IPS-20b (cell line): Measurements from ENCODE around the gene APOC3.
"Not testable (repeated sequence)": the region's sequence is repeated elsewhere in the genome, so short reads cannot be mapped to it uniquely, and the experiment has no call there.

Experiments used
- H3K27ac ChIP-seq: one replicate; pipeline ENCODE4 v1.5.1; 2013; ENCODE audit warnings: low read length
- H3K27me3 ChIP-seq: 2 replicates; pipeline ENCODE4 v1.6.1; 2013; ENCODE audit warnings: mild to moderate bottlenecking, low read length, inconsistent platforms; ENCODE audit not compliant: insufficient read depth
- H3K36me3 ChIP-seq: 2 replicates; pipeline ENCODE4 v1.6.1; 2013; ENCODE audit warnings: low read depth, mild to moderate bottlenecking, inconsistent platforms, low read length, moderate library complexity; ENCODE audit not compliant: insufficient read depth
- H3K4me1 ChIP-seq: 2 replicates; pipeline ENCODE4 v1.6.1; 2013; ENCODE audit warnings: mild to moderate bottlenecking, control low read depth, inconsistent platforms, low read length, moderate library complexity; ENCODE audit not compliant: insufficient read depth
- H3K4me3 ChIP-seq: 2 replicates; pipeline ENCODE4 v1.5.1; 2013; ENCODE audit warnings: mild to moderate bottlenecking, low read length, inconsistent platforms
- H3K9ac ChIP-seq: 2 replicates; pipeline ENCODE4 v1.6.1; 2013; ENCODE audit warnings: low read depth, mild to moderate bottlenecking, inconsistent platforms, low read length, moderate library complexity
- H3K9me3 ChIP-seq: 2 replicates; pipeline ENCODE4 v1.6.1; 2013; ENCODE audit warnings: mild to moderate bottlenecking, low read depth, low read length, inconsistent platforms; ENCODE audit not compliant: insufficient read depth

APOC3 gene

DNA sequence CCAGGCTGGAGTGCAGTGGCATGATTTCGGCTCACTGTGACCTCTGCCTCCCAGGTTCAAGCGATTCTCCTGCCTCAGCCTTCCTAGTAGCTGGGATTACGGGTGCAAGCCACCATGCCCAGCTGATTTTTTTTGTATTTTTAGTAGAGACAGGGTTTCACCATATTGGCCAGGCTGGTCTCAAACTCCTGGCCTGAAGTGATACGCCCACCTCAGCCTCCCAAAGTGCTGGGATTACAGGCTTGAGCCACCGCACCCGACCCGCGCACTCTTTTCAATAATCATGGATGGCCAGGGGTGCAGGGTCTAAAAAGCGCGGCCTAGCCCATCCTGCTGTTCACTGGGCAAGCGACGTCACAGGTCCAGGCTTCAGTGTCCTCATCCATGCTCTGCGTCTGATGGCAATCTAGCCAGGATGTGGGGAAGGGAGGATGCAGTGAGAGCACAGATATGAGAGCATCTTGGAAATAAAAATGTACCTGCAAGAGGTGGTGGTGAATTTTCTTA is 4.9 kb downstream of the APOC3 start:
- H3K4me3 ChIP-seq, H3K36me3 ChIP-seq, H3K9me3 ChIP-seq, H3K9ac ChIP-seq, H3K4me1 ChIP-seq, H3K27ac ChIP-seq: not testable (repeated sequence)
- H3K27me3 ChIP-seq = peaks cover 12% of the 10 kb centered on the region

DNA sequence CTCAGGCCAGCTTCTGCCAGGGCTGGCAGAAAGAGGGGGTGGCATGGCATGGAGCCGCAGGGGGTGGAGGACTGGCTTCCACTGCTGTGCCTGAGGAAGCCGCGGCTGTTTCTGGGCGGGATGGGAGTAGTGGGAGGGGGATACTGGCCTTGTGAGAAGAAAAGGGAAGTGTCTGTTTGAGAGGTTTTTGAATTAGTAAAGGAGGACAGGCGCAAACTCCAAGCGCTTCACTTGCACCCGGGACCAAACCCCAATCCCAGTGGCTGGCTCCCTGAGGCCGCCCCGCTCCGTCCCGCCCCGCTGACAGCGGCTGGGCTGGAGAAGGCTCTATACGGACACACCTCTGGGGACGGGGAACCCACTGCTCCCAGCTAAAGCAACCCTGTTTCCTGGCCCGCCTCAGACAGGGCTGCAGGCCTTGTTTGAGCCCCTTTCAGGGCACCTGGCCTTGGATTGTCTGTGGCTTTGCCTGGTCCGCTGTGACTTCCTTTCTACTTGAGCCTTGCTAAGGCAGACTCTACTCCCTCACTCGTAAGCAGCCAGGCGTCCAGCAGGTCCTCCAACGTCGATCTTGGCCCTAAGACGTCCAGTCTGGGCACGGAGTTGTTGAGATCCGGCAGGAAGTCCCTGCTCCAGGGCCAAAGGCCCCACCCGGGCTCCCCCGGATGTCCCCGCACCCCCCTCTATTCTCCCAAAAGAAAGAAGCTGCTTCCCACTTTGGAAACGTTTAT is 5.5 kb downstream of the APOC3 start:
- Histone ChIP-seq H3K4me3 (peak overlapping the region; percentile 67), H3K9me3 (no peaks in the 10 kb centered on the region), H3K9ac (peak overlapping the region; percentile 74; the same call in 1 of the 2 replicates), H3K4me1 (peaks cover 7% of the 10 kb centered on the region; the same call in 1 of the 2 replicates), H3K27ac (no peak overlapping the region), H3K27me3 (peaks cover 12% of the 10 kb centered on the region), H3K36me3 (no peaks in the 10 kb centered on the region)

DNA sequence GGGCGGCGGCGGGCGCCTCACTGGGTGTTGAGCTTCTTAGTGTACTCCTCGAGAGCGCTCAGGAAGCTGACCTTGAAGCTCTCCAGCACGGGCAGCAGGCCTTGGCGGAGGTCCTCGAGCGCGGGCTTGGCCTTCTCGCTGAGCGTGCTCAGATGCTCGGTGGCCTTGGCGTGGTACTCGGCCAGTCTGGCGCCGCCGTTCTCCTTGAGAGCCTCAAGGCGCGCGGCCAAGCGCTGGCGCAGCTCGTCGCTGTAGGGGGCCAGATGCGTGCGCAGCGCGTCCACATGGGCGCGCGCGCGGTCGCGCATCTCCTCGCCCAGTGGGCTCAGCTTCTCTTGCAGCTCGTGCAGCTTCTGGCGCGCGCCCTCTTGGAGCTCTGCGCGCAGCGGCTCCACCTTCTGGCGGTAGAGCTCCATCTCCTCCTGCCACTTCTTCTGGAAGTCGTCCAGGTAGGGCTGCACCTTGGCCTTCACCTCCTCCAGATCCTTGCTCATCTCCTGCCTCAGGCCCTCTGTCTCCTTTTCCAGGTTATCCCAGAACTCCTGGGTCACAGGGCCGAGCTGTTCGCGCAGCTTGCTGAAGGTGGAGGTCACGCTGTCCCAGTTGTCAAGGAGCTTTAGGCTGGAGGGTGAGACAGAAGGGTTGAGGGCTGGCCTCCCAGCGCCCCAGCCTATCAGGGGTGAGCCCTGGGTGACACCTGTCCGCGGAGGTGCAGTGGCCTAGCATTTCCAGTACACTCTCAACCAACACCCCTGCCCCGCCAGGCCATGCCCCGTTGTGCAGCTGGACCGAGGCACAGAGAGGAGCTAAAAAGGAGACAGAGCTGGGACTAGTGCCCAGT is 6.3 kb downstream of the APOC3 start:
- no peaks in the 10 kb centered on the region for H3K9me3 ChIP-seq
- H3K4me1 ChIP-seq = peaks cover 7% of the 10 kb centered on the region; the same call in 1 of the 2 replicates
- peak overlapping the region; percentile 67; the same call in 1 of the 2 replicates for H3K4me3 ChIP-seq
- H3K27ac ChIP-seq = no peak overlapping the region
- H3K36me3 ChIP-seq = no peaks in the 10 kb centered on the region
- H3K9ac ChIP-seq = peak overlapping the region; percentile 74; the same call in 1 of the 2 replicates
- peaks cover 12% of the 10 kb centered on the region for H3K27me3 ChIP-seq

DNA sequence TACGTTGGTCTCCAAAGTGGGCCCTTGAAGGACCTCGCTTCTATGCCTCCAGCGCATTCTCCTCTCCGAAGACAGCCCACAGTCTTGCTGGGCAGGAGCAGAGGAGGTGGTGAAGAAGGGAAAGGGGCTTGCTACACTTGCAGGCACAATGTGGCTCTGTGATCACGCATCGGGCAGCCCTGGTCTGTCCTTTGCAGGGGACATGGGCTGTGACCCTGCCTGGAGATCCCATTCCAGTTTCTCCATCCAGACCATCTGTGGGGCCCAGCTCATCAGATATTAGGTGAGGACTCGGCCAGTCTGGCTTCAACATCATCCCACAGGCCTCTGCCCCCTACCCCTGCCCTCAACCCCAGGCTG is 6.9 kb downstream of the APOC3 start:
- Histone ChIP-seq H3K4me3 (no peak overlapping the region), H3K27ac (no peak overlapping the region), H3K4me1 (peaks cover 7% of the 10 kb centered on the region; the same call in 1 of the 2 replicates), H3K27me3 (peaks cover 12% of the 10 kb centered on the region), H3K9me3 (no peaks in the 10 kb centered on the region), H3K36me3 (no peaks in the 10 kb centered on the region), H3K9ac (no peak overlapping the region)

DNA sequence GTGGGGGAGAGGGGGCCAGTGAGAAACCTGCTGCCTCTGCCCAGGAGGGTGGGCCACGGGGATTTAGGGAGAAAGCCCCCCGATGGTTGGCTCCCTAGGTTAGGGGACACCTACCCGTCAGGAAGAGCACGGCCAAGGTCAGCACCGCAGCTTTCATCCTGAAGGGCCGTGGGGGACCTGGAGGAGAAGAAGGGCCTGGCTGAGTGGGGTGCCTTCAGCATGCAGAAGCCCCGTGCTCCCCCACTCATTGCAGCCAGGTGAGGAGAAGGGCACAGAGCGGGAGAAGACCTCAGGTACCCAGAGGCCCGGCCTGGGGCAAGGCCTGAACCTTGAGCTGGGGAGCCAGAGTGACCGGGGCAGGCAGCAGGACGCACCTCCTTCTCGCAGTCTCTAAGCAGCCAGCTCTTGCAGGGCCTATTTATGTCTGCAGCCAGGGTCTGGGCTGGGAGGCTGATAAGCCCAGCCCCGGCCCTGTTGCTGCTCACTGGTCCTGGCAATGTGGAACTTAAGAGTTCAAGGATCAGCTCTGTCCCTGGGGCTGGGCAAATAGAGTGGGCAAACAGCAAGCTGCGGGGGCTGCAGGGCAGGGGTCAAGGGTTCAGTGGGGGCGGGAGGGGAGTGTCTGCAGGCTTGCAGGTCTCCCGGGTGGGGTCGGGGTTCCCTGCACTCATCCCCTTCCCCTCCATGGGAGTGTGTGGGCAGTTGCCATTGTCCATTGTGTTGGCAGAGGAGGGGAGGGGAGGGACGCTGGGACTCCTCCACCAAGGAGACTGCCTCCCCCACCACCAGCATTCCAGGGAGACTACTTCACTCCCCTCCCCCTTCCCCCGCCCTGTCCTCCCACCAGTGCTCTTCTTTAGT is 7.8 kb downstream of the APOC3 start, which contains the start of gene APOA1:
APOA1 (minus strand) TSS at position 392 of the 861 bp plus-strand sequence; CDS start at position 157, 235 bp downstream.
- H3K9ac ChIP-seq = no peak within 1 kb of the TSS
- H3K9me3 ChIP-seq = no peaks in the 10 kb centered on the region
- no peak within 1 kb of the TSS for H3K4me3 ChIP-seq
- H3K4me1 ChIP-seq = peaks cover 7% of the 10 kb centered on the region; the same call in 1 of the 2 replicates
- H3K36me3 ChIP-seq = no peaks in the 10 kb centered on the region
- no peak within 1 kb of the TSS for H3K27ac ChIP-seq
- peaks cover 12% of the 10 kb centered on the region for H3K27me3 ChIP-seq

DNA sequence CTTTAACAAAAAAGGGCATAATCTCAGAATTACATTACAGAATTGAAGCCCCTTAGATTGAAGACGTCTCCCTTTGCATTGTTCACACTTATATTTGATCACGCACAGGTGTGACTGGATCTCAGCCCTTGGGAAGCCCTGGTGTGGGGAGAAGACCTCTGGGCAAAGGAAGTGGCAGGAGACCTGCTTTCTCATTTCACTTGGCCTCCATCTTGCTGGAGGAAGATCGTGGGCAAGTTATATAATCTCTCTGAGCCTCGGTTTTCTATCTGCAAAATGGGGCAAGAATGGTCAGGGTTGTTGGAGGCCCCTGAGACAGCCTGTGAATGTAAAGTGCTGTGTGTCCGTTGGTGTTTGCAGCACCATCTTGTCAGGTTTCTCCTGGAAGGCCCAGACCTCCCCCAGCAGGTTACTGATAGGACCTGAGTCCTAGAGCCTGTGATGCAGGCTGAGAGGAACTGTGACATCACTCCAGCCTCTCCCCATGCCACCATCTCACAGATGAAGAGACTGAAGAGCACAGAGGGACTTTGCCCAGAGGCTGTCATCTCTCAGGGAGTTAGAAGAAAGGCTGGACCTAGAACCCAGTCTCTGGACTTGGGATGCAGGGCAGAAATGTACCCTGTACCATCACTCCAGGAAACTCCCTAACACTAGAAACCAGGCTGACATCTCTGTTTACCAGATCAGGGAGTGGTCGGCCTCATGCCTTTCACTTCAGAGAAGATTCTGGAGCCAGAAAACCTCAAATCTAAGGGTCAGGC is 8.8 kb downstream of the APOC3 start:
- peaks cover 7% of the 10 kb centered on the region for H3K36me3 ChIP-seq
- H3K4me1 ChIP-seq = peaks cover 7% of the 10 kb centered on the region; the same call in 1 of the 2 replicates
- no peaks in the 10 kb centered on the region for H3K9me3 ChIP-seq
- H3K9ac ChIP-seq = no peak overlapping the region
- H3K4me3 ChIP-seq = no peak overlapping the region
- H3K27me3 ChIP-seq = peaks cover 12% of the 10 kb centered on the region
- H3K27ac ChIP-seq = no peak overlapping the region

DNA sequence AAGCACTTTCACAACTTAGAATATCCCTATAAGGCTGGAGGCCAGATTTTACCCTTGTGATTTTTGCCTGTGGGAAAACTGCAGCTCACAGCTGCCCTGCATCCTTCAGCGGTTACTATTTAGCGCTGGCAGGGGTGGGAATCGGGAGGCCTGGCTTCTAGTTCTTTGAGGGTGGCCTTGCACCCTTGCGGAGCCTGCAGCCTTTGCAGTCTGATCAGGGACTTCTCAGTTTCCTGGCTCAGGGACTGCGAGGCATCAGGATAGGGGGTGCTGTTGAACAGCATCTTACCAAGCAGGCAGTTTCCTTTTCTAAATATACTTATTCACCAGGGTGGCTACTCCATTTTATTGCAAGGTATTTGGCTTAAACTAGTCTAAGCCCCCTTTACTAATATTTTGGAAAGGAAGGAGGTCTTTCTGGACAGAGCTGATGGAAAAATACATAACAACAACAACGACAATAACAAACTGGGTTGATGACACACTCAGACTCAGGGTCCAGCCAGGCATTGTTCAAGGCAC is 10.6 kb downstream of the APOC3 start:
- Histone ChIP-seq H3K4me3 (no peak overlapping the region), H3K4me1 (peaks cover 2% of the 10 kb centered on the region; the same call in 1 of the 2 replicates), H3K36me3 (peaks cover 22% of the 10 kb centered on the region), H3K27me3 (peaks cover 4% of the 10 kb centered on the region), H3K9me3 (no peaks in the 10 kb centered on the region), H3K27ac (no peak overlapping the region), H3K9ac (no peak overlapping the region)

- no peaks in the 10 kb centered on the region for H3K27me3 ChIP-seq
- no peak overlapping the region for H3K9ac ChIP-seq
- no peak overlapping the region for H3K4me3 ChIP-seq
Observed at GRCh38 chr11:116840746-116841296, 11.1 kb downstream of the APOC3 start.

GRCh38 chr11:116842117-116842516 is 12.4 kb downstream of the APOC3 start:
- H3K27ac ChIP-seq = no peak overlapping the region
- H3K27me3 ChIP-seq = no peaks in the 10 kb centered on the region
- H3K9ac ChIP-seq = no peak overlapping the region
- H3K4me1 ChIP-seq = no peaks in the 10 kb centered on the region; the same call in 1 of the 2 replicates
- H3K9me3 ChIP-seq = no peaks in the 10 kb centered on the region
- peaks cover 40% of the 10 kb centered on the region for H3K36me3 ChIP-seq
- no peak overlapping the region for H3K4me3 ChIP-seq

More at GRCh38 chr11:116840746-116841296, 11.1 kb downstream of the APOC3 start:
- H3K36me3 ChIP-seq = peaks cover 27% of the 10 kb centered on the region
- H3K4me1 ChIP-seq = no peaks in the 10 kb centered on the region; the same call in 1 of the 2 replicates
- H3K27ac ChIP-seq = no peak overlapping the region
- no peaks in the 10 kb centered on the region for H3K9me3 ChIP-seq

DNA sequence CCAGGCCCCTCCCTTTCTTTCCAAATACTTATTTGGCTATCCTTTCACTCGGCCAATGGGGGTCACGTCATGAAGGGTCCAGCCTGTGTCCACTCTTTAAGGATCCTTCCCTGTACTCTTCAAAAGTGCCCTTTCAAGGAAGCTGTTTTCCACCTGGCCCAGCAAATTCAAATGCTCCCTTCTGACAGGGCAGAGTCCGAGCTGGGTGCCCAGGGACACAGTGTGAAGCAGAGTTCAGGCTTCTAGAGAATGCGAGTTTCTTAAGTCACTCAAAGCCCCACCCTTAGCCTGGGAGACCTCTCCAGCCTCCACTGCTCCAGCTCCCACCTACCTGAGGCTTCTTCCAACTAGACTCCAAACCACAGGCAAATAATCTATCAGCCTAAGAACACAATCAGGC is 13.2 kb downstream of the APOC3 start:
- no peaks in the 10 kb centered on the region for H3K9me3 ChIP-seq
- H3K27ac ChIP-seq = no peak overlapping the region
- H3K27me3 ChIP-seq = no peaks in the 10 kb centered on the region
- H3K36me3 ChIP-seq = peaks cover 48% of the 10 kb centered on the region
- no peak overlapping the region for H3K9ac ChIP-seq
- no peak overlapping the region for H3K4me3 ChIP-seq
- H3K4me1 ChIP-seq = no peaks in the 10 kb centered on the region; the same call in 1 of the 2 replicates
